ENCODE measurements around the gene ZFYVE27.
A peak's percentile ranks its signal among the peaks of the same experiment; 100 is the strongest.

Gene ZFYVE27

GRCh38 chr10:97764519-97764931 lies 27.6 kb downstream of the ZFYVE27 start:
- no peak for TF ChIP-seq TEAD4 (IDR thresholded peaks at IDR 0.05)
- TF ChIP-seq USF1 (IDR thresholded peaks at IDR 0.05), result peak; percentile 62

DNA sequence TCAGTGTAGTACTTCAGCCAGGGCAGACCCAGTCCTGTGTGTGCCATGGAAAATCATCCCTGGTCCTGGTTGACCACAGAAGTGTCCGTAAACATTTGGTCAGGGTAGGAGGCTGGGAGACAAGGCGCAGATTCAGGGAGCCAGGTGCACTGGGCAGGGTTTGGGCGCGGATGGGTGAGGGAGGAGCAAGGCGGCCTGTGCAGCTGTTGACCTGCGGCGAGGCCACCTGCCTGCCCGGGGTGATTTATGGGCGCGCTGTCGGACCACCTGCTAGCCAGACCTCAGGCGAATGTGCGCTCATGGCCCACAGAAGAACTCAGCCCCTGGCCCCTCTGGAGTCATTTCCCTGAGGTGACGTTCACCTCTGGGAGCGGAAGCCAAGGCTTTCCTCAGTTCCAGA lies 28.3 kb downstream of the ZFYVE27 start:
- TF ChIP-seq EGR1 (IDR thresholded peaks at IDR 0.05), result no peak
- no peak for TF ChIP-seq TAF1 (IDR thresholded peaks at IDR 0.05; ENCODE audit: low read depth)
- no peak for TF ChIP-seq MAX (IDR thresholded peaks at IDR 0.05)
- TF ChIP-seq RAD21 (IDR thresholded peaks at IDR 0.05; ENCODE audit: low read depth), result no peak
- TF ChIP-seq YY1 (IDR thresholded peaks at IDR 0.05; ENCODE audit: low read depth), result no peak

- TF ChIP-seq TCF12 (IDR thresholded peaks at IDR 0.05; ENCODE audit: low read depth) (no peak), TAF1 (IDR thresholded peaks at IDR 0.05; ENCODE audit: low read depth) (no peak), RAD21 (IDR thresholded peaks at IDR 0.05; ENCODE audit: low read depth) (no peak), ZBTB7A (IDR thresholded peaks at IDR 0.05; ENCODE audit: low read depth) (no peak), FOXM1 (IDR thresholded peaks at IDR 0.05; ENCODE audit: borderline replicate concordance, low read depth) (no peak), EP300 (IDR thresholded peaks at IDR 0.05; ENCODE audit: borderline replicate concordance) (no peak)
Measured at GRCh38 chr10:97766106-97766810, 29.3 kb downstream of the ZFYVE27 start.

GRCh38 chr10:97766996-97767924 lies 30.3 kb downstream of the ZFYVE27 start:
- TF ChIP-seq NFIC (IDR thresholded peaks at IDR 0.05) (no peak), EGR1 (IDR thresholded peaks at IDR 0.05) (no peak)

DNA sequence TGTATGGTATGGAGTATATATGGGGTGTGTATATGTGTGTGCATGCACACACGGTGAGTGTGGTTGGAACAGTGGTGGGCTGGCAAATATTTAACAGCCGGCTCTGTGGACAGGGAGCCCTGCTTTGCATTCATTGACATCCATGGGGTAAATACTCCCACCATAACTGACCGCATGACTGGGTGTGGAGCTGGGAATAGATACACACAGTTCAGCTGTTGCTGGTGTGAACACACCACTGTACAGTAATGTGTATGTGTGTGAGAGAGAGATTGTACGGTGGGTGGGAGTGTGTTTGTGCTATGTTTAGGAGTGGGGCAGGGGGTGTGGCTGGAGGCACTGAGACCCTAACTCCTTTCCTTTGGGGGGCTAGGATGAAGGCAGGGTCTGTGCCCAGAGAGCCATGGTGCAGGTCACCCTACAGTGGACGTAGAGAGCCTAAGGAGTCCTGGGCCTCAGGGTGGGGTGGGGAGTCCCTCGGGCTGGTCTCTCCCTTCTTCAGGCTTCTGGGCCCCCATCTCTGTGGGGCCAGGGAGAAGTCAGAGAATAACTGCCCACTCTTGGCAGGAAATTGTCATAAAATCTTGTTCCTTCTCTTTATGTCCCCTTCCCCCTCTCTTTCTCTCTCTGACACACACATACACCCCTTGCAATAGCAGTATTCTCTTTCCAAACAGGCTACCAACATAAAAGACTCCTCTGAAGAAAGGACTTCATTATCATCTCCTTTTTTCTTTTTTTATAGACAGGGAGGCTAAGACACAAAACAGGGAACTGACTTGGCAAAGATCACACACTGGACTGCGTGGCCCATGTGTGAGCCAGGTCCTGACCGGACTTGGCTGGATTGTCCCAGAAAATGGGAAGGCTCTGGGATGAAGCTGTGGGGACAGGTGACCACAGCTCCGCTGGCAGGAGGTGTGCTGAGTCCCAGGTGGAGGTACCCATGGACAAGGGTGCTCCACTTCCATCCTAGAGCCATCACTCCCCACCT lies 31.7 kb downstream of the ZFYVE27 start:
- TF ChIP-seq CEBPB (IDR thresholded peaks at IDR 0.05), result no peak
- no peak for TF ChIP-seq TCF12 (IDR thresholded peaks at IDR 0.05; ENCODE audit: low read depth)
- TF ChIP-seq EGR1 (IDR thresholded peaks at IDR 0.05), result no peak
- no peak for TF ChIP-seq TEAD4 (IDR thresholded peaks at IDR 0.05)
- TF ChIP-seq FOXM1 (IDR thresholded peaks at IDR 0.05; ENCODE audit: borderline replicate concordance, low read depth), result no peak
- TF ChIP-seq EP300 (IDR thresholded peaks at IDR 0.05; ENCODE audit: borderline replicate concordance), result no peak
- TF ChIP-seq YY1 (IDR thresholded peaks at IDR 0.05; ENCODE audit: low read depth), result no peak
- TF ChIP-seq MAX (IDR thresholded peaks at IDR 0.05), result no peak
- no peak for TF ChIP-seq RAD21 (IDR thresholded peaks at IDR 0.05; ENCODE audit: low read depth)
- TF ChIP-seq, protein P1, sequence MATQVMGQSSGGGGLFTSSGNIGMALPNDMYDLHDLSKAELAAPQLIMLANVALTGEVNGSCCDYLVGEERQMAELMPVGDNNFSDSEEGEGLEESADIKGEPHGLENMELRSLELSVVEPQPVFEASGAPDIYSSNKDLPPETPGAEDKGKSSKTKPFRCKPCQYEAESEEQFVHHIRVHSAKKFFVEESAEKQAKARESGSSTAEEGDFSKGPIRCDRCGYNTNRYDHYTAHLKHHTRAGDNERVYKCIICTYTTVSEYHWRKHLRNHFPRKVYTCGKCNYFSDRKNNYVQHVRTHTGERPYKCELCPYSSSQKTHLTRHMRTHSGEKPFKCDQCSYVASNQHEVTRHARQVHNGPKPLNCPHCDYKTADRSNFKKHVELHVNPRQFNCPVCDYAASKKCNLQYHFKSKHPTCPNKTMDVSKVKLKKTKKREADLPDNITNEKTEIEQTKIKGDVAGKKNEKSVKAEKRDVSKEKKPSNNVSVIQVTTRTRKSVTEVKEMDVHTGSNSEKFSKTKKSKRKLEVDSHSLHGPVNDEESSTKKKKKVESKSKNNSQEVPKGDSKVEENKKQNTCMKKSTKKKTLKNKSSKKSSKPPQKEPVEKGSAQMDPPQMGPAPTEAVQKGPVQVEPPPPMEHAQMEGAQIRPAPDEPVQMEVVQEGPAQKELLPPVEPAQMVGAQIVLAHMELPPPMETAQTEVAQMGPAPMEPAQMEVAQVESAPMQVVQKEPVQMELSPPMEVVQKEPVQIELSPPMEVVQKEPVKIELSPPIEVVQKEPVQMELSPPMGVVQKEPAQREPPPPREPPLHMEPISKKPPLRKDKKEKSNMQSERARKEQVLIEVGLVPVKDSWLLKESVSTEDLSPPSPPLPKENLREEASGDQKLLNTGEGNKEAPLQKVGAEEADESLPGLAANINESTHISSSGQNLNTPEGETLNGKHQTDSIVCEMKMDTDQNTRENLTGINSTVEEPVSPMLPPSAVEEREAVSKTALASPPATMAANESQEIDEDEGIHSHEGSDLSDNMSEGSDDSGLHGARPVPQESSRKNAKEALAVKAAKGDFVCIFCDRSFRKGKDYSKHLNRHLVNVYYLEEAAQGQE (IDR thresholded peaks at IDR 0.05; ENCODE audit: low read depth), result no peak
- no peak for TF ChIP-seq CREB1 (IDR thresholded peaks at IDR 0.05; ENCODE audit: low read depth)

GRCh38 chr10:97770255-97770654 lies 33.3 kb downstream of the ZFYVE27 start:
- TF ChIP-seq NFIC (IDR thresholded peaks at IDR 0.05) (no peak), TAF1 (IDR thresholded peaks at IDR 0.05; ENCODE audit: low read depth) (no peak), EGR1 (IDR thresholded peaks at IDR 0.05) (no peak), CEBPB (IDR thresholded peaks at IDR 0.05) (no peak), EP300 (IDR thresholded peaks at IDR 0.05; ENCODE audit: borderline replicate concordance) (no peak), ZBTB7A (IDR thresholded peaks at IDR 0.05; ENCODE audit: low read depth) (no peak), TCF12 (IDR thresholded peaks at IDR 0.05; ENCODE audit: low read depth) (no peak), USF1 (IDR thresholded peaks at IDR 0.05) (no peak), RAD21 (IDR thresholded peaks at IDR 0.05; ENCODE audit: low read depth) (no peak), MAX (IDR thresholded peaks at IDR 0.05) (no peak), TEAD4 (IDR thresholded peaks at IDR 0.05) (no peak), CREB1 (IDR thresholded peaks at IDR 0.05; ENCODE audit: low read depth) (no peak), YY1 (IDR thresholded peaks at IDR 0.05; ENCODE audit: low read depth) (no peak), FOXM1 (IDR thresholded peaks at IDR 0.05; ENCODE audit: borderline replicate concordance, low read depth) (no peak)
- TF ChIP-seq, protein P1 (IDR thresholded peaks at IDR 0.05; ENCODE audit: low read depth), result no peak
